Subcutaneous abdominal adipose tissue (tissue), 5 donors: ENCODE measurements around the gene TCEA3.
A peak's percentile ranks its signal among the peaks of the same experiment; 100 is the strongest.

ENCODE experiments used
- H3K27ac ChIP-seq: one replicate; pipeline ENCODE4 v1.7.0; 2013; ENCODE audit warnings: low read depth, mild to moderate bottlenecking, inconsistent platforms, low read length, moderate library complexity
- H3K27me3 ChIP-seq, 5 donors: one replicate each; pipeline ENCODE4 v1.7.0; 2013; ENCODE audit warnings: low read length in 5 of 5, inconsistent platforms in 1 of 5; ENCODE audit not compliant: control insufficient read depth in 5 of 5, insufficient read depth in 4 of 5
- H3K36me3 ChIP-seq, 5 donors: one replicate each; pipeline ENCODE4 v1.7.0; 2013; ENCODE audit warnings: low read length in 5 of 5; ENCODE audit not compliant: control insufficient read depth in 5 of 5, insufficient read depth in 5 of 5
- H3K4me1 ChIP-seq, 5 donors: one replicate each; pipeline ENCODE4 v1.7.0; 2013; ENCODE audit warnings: low read length in 5 of 5, mild to moderate bottlenecking in 3 of 5, moderate library complexity in 1 of 5; ENCODE audit not compliant: control insufficient read depth in 5 of 5, insufficient read depth in 5 of 5
- H3K4me3 ChIP-seq, 5 donors: one replicate each; pipeline ENCODE4 v1.7.0; 2013; ENCODE audit warnings: low read length in 5 of 5, low read depth in 1 of 5
- H3K9ac ChIP-seq, 5 donors: one replicate each; pipeline ENCODE4 v1.7.0; 2013; ENCODE audit warnings: low read length in 5 of 5, mild to moderate bottlenecking in 4 of 5, moderate library complexity in 3 of 5
- H3K9me3 ChIP-seq, 5 donors: one replicate each; pipeline ENCODE4 v1.7.0; 2013; ENCODE audit warnings: low read length in 5 of 5; ENCODE audit not compliant: control insufficient read depth in 5 of 5
- donor health status: healthy.
- donor health status: healthy.
- donor health status: healthy.
- donor health status: healthy.
- donor health status: healthy.

TCEA3 gene

GRCh38 chr1:23399229-23399628 lies 25.3 kb downstream of the TCEA3 start:
- Histone ChIP-seq H3K4me1 (peaks cover 11 to 46% (median 37%) of the 10 kb centered on the region in 5 donors), H3K27ac (no peak overlapping the region), H3K36me3 (peaks cover 0 to 9% (median 5%) of the 10 kb centered on the region in 5 donors)

GRCh38 chr1:23397908-23398307 lies 26.6 kb downstream of the TCEA3 start:
- Histone ChIP-seq H3K4me1 (peaks cover 8 to 45% (median 36%) of the 10 kb centered on the region in 5 donors), H3K27ac (no peak overlapping the region), H3K9me3 (no peaks in the 10 kb centered on the region), H3K9ac (no peak overlapping the region), H3K27me3 (no peaks in the 10 kb centered on the region), H3K4me3 (no peak overlapping the region), H3K36me3 (peaks cover 0 to 9% (median 5%) of the 10 kb centered on the region in 5 donors)

More at GRCh38 chr1:23399229-23399628, 25.3 kb downstream of the TCEA3 start:
- no peaks in the 10 kb centered on the region for H3K27me3 ChIP-seq
- H3K9me3 ChIP-seq = no peaks in the 10 kb centered on the region
- H3K9ac ChIP-seq = no peak overlapping the region
- no peak overlapping the region for H3K4me3 ChIP-seq

- Histone ChIP-seq H3K4me1 (peaks cover 8 to 37% (median 33%) of the 10 kb centered on the region in 5 donors), H3K9me3 (no peaks in the 10 kb centered on the region), H3K4me3 (no peak overlapping the region), H3K36me3 (peaks cover 0 to 9% (median 5%) of the 10 kb centered on the region in 5 donors), H3K27me3 (no peaks in the 10 kb centered on the region), H3K27ac (no peak overlapping the region), H3K9ac (no peak overlapping the region)
Observed at GRCh38 chr1:23396380-23396779, 28.2 kb downstream of the TCEA3 start.

GRCh38 chr1:23395849-23396248 lies 28.7 kb downstream of the TCEA3 start:
- H3K9ac ChIP-seq = no peak overlapping the region
- no peaks in the 10 kb centered on the region for H3K9me3 ChIP-seq
- H3K27me3 ChIP-seq = no peaks in the 10 kb centered on the region
- no peak overlapping the region for H3K4me3 ChIP-seq
- H3K4me1 ChIP-seq = peaks cover 8 to 33% (median 32%) of the 10 kb centered on the region in 5 donors
- no peak overlapping the region for H3K27ac ChIP-seq
- H3K36me3 ChIP-seq = peaks cover 0 to 9% (median 5%) of the 10 kb centered on the region in 5 donors

- no peaks in the 10 kb centered on the region for H3K27me3 ChIP-seq
- H3K4me3 ChIP-seq = no peak overlapping the region
- peak overlapping the region; percentile 81 for H3K27ac ChIP-seq
- H3K9ac ChIP-seq = peak overlapping the region in 3 of 5 donors; percentile 11 to 55 (median 33)
- no peaks in the 10 kb centered on the region for H3K9me3 ChIP-seq
- H3K4me1 ChIP-seq = peaks cover 8 to 27% (median 26%) of the 10 kb centered on the region in 5 donors
- peaks cover 0 to 9% (median 5%) of the 10 kb centered on the region in 5 donors for H3K36me3 ChIP-seq
Observed at GRCh38 chr1:23395154-23395724, 29.3 kb downstream of the TCEA3 start.

- Histone ChIP-seq H3K36me3 (peaks cover 0 to 10% (median 5%) of the 10 kb centered on the region in 5 donors), H3K27me3 (no peaks in the 10 kb centered on the region), H3K4me3 (no peak overlapping the region), H3K4me1 (peaks cover 8 to 27% (median 25%) of the 10 kb centered on the region in 5 donors), H3K27ac (peak overlapping the region; percentile 81), H3K9me3 (no peaks in the 10 kb centered on the region), H3K9ac (peak overlapping the region in 2 of 5 donors; percentile 16 to 55)
Observed at GRCh38 chr1:23394684-23395083, 29.9 kb downstream of the TCEA3 start.

GRCh38 chr1:23394181-23394580 lies 30.4 kb downstream of the TCEA3 start:
- H3K27me3 ChIP-seq = no peaks in the 10 kb centered on the region
- H3K36me3 ChIP-seq = peaks cover 0 to 11% (median 5%) of the 10 kb centered on the region in 5 donors
- H3K9ac ChIP-seq = peak overlapping the region in 4 of 5 donors; percentile 16 to 49 (median 45)
- peak overlapping the region in 1 of 5 donors; percentile 7 for H3K4me3 ChIP-seq
- H3K27ac ChIP-seq = peak overlapping the region; percentile 81
- H3K9me3 ChIP-seq = no peaks in the 10 kb centered on the region
- peaks cover 8 to 27% (median 25%) of the 10 kb centered on the region in 5 donors for H3K4me1 ChIP-seq

- Histone ChIP-seq H3K4me3 (no peak overlapping the region), H3K27ac (peak overlapping the region; percentile 81), H3K9ac (peak overlapping the region in 3 of 5 donors; percentile 43 to 49 (median 47))
Observed at GRCh38 chr1:23393706-23394105, 30.8 kb downstream of the TCEA3 start.

GRCh38 chr1:23392125-23392855 lies 32.3 kb downstream of the TCEA3 start:
- H3K27me3 ChIP-seq = no peaks in the 10 kb centered on the region
- H3K36me3 ChIP-seq = peaks cover 0 to 6% (median 4%) of the 10 kb centered on the region in 5 donors
- peaks cover 8 to 27% (median 25%) of the 10 kb centered on the region in 5 donors for H3K4me1 ChIP-seq
- no peak overlapping the region for H3K9ac ChIP-seq
- H3K9me3 ChIP-seq = no peaks in the 10 kb centered on the region
- H3K27ac ChIP-seq = no peak overlapping the region
- no peak overlapping the region for H3K4me3 ChIP-seq

More at GRCh38 chr1:23393706-23394105, 30.8 kb downstream of the TCEA3 start:
- Histone ChIP-seq H3K4me1 (peaks cover 8 to 27% (median 25%) of the 10 kb centered on the region in 5 donors), H3K36me3 (peaks cover 0 to 11% (median 5%) of the 10 kb centered on the region in 5 donors), H3K27me3 (no peaks in the 10 kb centered on the region), H3K9me3 (no peaks in the 10 kb centered on the region)

GRCh38 chr1:23389837-23390321 lies 34.7 kb downstream of the TCEA3 start:
- H3K4me3 ChIP-seq = no peak overlapping the region
- no peaks in the 10 kb centered on the region for H3K9me3 ChIP-seq
- no peaks in the 10 kb centered on the region for H3K27me3 ChIP-seq

More at GRCh38 chr1:23389837-23390321, 34.7 kb downstream of the TCEA3 start:
- peaks cover 0 to 7% (median 2%) of the 10 kb centered on the region in 5 donors for H3K36me3 ChIP-seq
- H3K4me1 ChIP-seq = peaks cover 6 to 26% (median 19%) of the 10 kb centered on the region in 5 donors
- no peak overlapping the region for H3K9ac ChIP-seq
- no peak overlapping the region for H3K27ac ChIP-seq
